Nephron progenitor cell (in vitro differentiated cells): ENCODE measurements around the gene LMO7.
"Not testable (repeated sequence)": the region's sequence is repeated elsewhere in the genome, so short reads cannot be mapped to it uniquely, and the experiment has no call there.

ENCODE experiments used
- DNase-seq: peaks from one replicate; pipeline ENCODE4 v3.0.0; 2021
- H3K27ac Mint-ChIP-seq: 2 replicates; pipeline ENCODE4 v1.8.0; 2021; ENCODE audit warnings: mild to moderate bottlenecking, moderate library complexity, mixed read lengths
- H3K27me3 Mint-ChIP-seq: 2 replicates; pipeline ENCODE4 v1.8.0; 2021; ENCODE audit warnings: mild to moderate bottlenecking, low read depth, mixed read lengths; ENCODE audit not compliant: poor library complexity
- H3K36me3 Mint-ChIP-seq: 2 replicates; pipeline ENCODE4 v1.8.0; 2021; ENCODE audit warnings: low read depth, mixed read lengths
- H3K4me1 Mint-ChIP-seq: 2 replicates; pipeline ENCODE4 v1.8.0; 2021; ENCODE audit warnings: mixed read lengths
- H3K4me3 Mint-ChIP-seq: 2 replicates; pipeline ENCODE4 v1.8.0; 2021; ENCODE audit warnings: mild to moderate bottlenecking, moderate library complexity, mixed read lengths
- H3K9me3 Mint-ChIP-seq: 2 replicates; pipeline ENCODE4 v1.8.0; 2021; ENCODE audit warnings: mild to moderate bottlenecking, moderate library complexity, mixed read lengths
- TF ChIP-seq, protein P1 (sequence below): fragments of 200-600 bp; sonication (generic); IDR thresholded peaks from 2 replicates; pipeline ENCODE4 v1.5.0; 2021; ENCODE audit warnings: antibody characterized with exemption

The LMO7 gene

DNA sequence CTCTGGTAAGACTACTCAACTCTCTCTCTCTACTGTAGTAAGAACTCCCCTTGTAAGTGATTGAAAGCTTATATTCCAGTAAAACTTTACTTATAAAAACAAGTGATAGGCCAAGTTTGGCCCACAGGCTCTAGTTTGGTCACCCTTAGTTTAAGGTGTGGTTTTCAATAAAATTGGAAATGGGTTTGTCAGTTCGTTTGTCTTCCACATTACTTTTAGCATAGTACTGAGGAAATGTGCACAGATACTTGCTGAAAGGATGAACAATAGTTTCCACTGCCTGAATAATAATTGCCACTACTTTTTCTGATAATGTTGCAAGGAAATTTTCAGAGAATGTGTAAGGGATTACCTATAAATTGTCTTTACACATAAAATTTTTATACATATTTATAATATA lies 54.5 kb downstream of the LMO7 start:
- no peak for DNase-seq
- TF ChIP-seq, protein P1, sequence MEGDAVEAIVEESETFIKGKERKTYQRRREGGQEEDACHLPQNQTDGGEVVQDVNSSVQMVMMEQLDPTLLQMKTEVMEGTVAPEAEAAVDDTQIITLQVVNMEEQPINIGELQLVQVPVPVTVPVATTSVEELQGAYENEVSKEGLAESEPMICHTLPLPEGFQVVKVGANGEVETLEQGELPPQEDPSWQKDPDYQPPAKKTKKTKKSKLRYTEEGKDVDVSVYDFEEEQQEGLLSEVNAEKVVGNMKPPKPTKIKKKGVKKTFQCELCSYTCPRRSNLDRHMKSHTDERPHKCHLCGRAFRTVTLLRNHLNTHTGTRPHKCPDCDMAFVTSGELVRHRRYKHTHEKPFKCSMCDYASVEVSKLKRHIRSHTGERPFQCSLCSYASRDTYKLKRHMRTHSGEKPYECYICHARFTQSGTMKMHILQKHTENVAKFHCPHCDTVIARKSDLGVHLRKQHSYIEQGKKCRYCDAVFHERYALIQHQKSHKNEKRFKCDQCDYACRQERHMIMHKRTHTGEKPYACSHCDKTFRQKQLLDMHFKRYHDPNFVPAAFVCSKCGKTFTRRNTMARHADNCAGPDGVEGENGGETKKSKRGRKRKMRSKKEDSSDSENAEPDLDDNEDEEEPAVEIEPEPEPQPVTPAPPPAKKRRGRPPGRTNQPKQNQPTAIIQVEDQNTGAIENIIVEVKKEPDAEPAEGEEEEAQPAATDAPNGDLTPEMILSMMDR, result no peak
- Mint-ChIP-seq H3K4me3 (no peak overlapping the region), H3K4me1 (peaks cover 19% of the 10 kb centered on the region), H3K27me3 (peaks cover 2% of the 10 kb centered on the region), H3K27ac (no peak overlapping the region), H3K36me3 (no peaks in the 10 kb centered on the region), H3K9me3 (no peaks in the 10 kb centered on the region)

DNA sequence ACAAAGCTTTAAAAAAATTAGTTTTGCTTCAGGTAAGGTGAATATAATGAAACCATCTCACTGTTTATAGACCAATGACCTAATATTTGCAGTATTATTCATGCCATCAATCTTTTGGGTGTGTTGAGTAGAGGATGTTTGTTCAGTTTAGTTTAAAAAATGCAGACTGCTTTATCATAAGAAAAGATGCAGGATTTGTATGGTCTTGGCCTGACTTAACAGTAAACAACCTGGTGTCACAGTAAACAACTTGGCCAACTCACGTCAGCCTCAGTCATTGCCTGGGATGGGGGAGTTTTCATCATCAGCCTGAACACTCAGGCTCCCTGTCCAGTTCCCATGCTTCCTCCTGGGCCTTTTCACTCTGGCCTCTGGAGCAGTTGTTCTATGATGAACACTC lies 55.1 kb downstream of the LMO7 start:
- Mint-ChIP-seq H3K9me3 (no peaks in the 10 kb centered on the region), H3K27me3 (peaks cover 2% of the 10 kb centered on the region), H3K36me3 (no peaks in the 10 kb centered on the region), H3K27ac (no peak overlapping the region), H3K4me1 (peaks cover 19% of the 10 kb centered on the region), H3K4me3 (no peak overlapping the region)
- DNase-seq, result no peak
- TF ChIP-seq, protein P1, result no peak

- H3K27ac Mint-ChIP-seq, result no peak overlapping the region
- TF ChIP-seq, protein P1, result no peak
- DNase-seq, result no peak
- no peaks in the 10 kb centered on the region for H3K9me3 Mint-ChIP-seq
- H3K4me1 Mint-ChIP-seq, result peaks cover 19% of the 10 kb centered on the region
- no peak overlapping the region for H3K4me3 Mint-ChIP-seq
- no peaks in the 10 kb centered on the region for H3K36me3 Mint-ChIP-seq
- H3K27me3 Mint-ChIP-seq, result peaks cover 2% of the 10 kb centered on the region
These were observed 57.1 kb downstream of the LMO7 start for GRCh38 chr13:75693227-75693626.

GRCh38 chr13:75694722-75695121 lies 58.6 kb downstream of the LMO7 start:
- H3K9me3 Mint-ChIP-seq, result peaks cover 10% of the 10 kb centered on the region
- TF ChIP-seq, protein P1, result no peak
- peaks cover 2% of the 10 kb centered on the region for H3K27me3 Mint-ChIP-seq
- peaks cover 19% of the 10 kb centered on the region for H3K4me1 Mint-ChIP-seq
- H3K36me3 Mint-ChIP-seq, result peaks cover 8% of the 10 kb centered on the region
- DNase-seq, result no peak
- H3K27ac Mint-ChIP-seq, result peak overlapping the region; percentile 6
- no peak overlapping the region for H3K4me3 Mint-ChIP-seq

GRCh38 chr13:75695908-75696307 lies 59.8 kb downstream of the LMO7 start:
- H3K4me3 Mint-ChIP-seq, H3K27me3 Mint-ChIP-seq, H3K27ac Mint-ChIP-seq: not testable (repeated sequence)
- Mint-ChIP-seq H3K4me1 (peaks cover 19% of the 10 kb centered on the region), H3K9me3 (peaks cover 19% of the 10 kb centered on the region), H3K36me3 (peaks cover 12% of the 10 kb centered on the region)
- TF ChIP-seq, protein P1, result peak; percentile 92
- DNase-seq, result peak; percentile 85

DNA sequence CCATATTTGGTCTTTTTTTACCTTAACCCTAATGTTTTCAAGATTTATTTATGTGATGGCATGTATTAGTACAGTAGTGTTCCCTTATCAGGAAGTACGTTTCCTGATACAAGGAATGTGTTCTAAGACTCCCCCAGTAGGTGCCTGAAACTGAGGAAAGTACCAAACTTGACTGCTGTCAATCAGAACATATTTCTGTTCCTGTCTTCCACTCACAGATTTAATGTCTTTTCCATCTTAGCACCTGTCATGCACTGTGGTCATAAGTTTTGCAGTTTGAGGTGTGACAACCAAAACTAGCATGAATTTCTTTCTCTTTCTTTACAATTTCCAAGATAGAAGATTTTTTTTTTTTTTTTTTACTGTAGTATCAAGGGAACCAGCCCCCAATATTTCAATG lies 62.9 kb downstream of the LMO7 start:
- H3K36me3 Mint-ChIP-seq, result peaks cover 12% of the 10 kb centered on the region
- H3K4me3 Mint-ChIP-seq, result no peak overlapping the region
- TF ChIP-seq, protein P1, result no peak
- peaks cover 2% of the 10 kb centered on the region for H3K27me3 Mint-ChIP-seq
- H3K27ac Mint-ChIP-seq, result no peak overlapping the region
- H3K9me3 Mint-ChIP-seq, result peaks cover 19% of the 10 kb centered on the region
- peaks cover 11% of the 10 kb centered on the region for H3K4me1 Mint-ChIP-seq
- DNase-seq, result no peak

DNA sequence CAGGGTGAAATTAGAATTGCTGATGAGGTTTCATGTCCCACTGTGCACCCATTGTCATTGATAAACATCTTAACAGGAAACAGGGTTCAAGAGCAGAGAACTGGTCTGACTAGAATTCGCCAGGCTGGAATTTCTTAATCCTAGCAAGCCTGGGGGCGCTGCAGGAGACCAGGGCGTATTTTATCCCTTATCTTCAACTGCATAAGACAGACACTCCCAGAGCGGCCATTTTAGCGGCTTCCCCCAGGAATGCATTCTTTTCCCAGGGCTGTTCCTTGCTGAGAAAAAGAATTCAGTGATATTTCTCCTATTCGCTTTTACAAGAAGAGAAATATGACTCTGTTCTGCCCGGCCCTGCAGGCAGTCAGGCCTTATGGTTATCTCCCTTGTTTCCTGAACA lies 63.6 kb downstream of the LMO7 start:
- not testable (repeated sequence) for H3K27ac Mint-ChIP-seq, H3K27me3 Mint-ChIP-seq, H3K4me3 Mint-ChIP-seq, H3K4me1 Mint-ChIP-seq, DNase-seq
- peaks cover 12% of the 10 kb centered on the region for H3K36me3 Mint-ChIP-seq
- H3K9me3 Mint-ChIP-seq, result peaks cover 19% of the 10 kb centered on the region
